ENCODE data around the gene NR0B1. TPM values are rescaled to one million over a fixed set of nuclear protein-coding genes. Genes with fewer than 3 reads are reported as not detected.

Gene NR0B1
- total and polyA plus RNA-seq, 8 donors: 0.13 to 6.9 (median 0.37) TPM

- no peak overlapping the region for H3K27ac ChIP-seq
- no peaks in the 10 kb centered on the region for H3K9me3 ChIP-seq
- H3K4me3 ChIP-seq: no peak overlapping the region
- intact Hi-C loops (cut with DNase I): no loop called here
- no peak for DNase-seq
- peaks cover 0 to 16% (median 3%) of the 10 kb centered on the region in 4 donors for H3K27me3 ChIP-seq
- peak; percentile 94 for FAIRE-seq
- no peak for ATAC-seq
- no peaks in the 10 kb centered on the region for H3K4me1 ChIP-seq
- TF ChIP-seq CTCF (IDR thresholded peaks at IDR 0.05): no peak
- H3K36me3 ChIP-seq: no peaks in the 10 kb centered on the region
Observed at GRCh38 chrX:30261012-30261411, 48.2 kb downstream of the NR0B1 start.

- no peak for TF ChIP-seq CTCF (IDR thresholded peaks at IDR 0.05)
- FAIRE-seq: no peak
- no peaks in the 10 kb centered on the region for H3K9me3 ChIP-seq
- no peak for DNase-seq
- no peak for ATAC-seq
- H3K4me3 ChIP-seq: no peak overlapping the region
- intact Hi-C loops (cut with DNase I): no loop called here
- no peak overlapping the region for H3K27ac ChIP-seq
- H3K36me3 ChIP-seq: no peaks in the 10 kb centered on the region
- H3K4me1 ChIP-seq: no peaks in the 10 kb centered on the region
- H3K27me3 ChIP-seq: peaks cover 0 to 16% (median 3%) of the 10 kb centered on the region in 4 donors
- 59 to 72% methylated on average over 2 of the region's 2 CpGs for WGBS, 2 donors
Observed at GRCh38 chrX:30259927-30260326, 49.3 kb downstream of the NR0B1 start.

Other genes with a start within 250 kb of the NR0B1 start
- not detected for gene MAGEB2, start 93.8 kb downstream of the NR0B1 start, total RNA-seq
- gene MAGEB2, start 93.8 kb downstream of the NR0B1 start, polyA plus RNA-seq: not detected
- not detected for gene MAGEB3, start 78.7 kb downstream of the NR0B1 start, total RNA-seq
- gene MAGEB3, start 78.7 kb downstream of the NR0B1 start, polyA plus RNA-seq: not detected
- not detected for gene MAGEB4, start 67.4 kb downstream of the NR0B1 start, total RNA-seq
- gene MAGEB4, start 67.4 kb downstream of the NR0B1 start, polyA plus RNA-seq: not detected
- not detected for gene MAGEB1, start 62.2 kb downstream of the NR0B1 start, total RNA-seq
- not detected for gene MAGEB1, start 62.2 kb downstream of the NR0B1 start, polyA plus RNA-seq

Data from pancreas (tissue), 10 donors.